MM.1S (cell line): ENCODE measurements around the gene KRT35.

ENCODE experiments used
- DNase-seq: peaks from one replicate; pipeline ENCODE4 v3.0.0-alpha.2; 2015
- H2AFZ ChIP-seq: fragments of 300-600 bp; sonication (generic); 2 replicates; pipeline ENCODE4 v1.6.0; 2016; ENCODE audit warnings: antibody characterized with exemption, low read length
- H3F3A ChIP-seq: fragments of 300-600 bp; sonication (generic); 2 replicates; pipeline ENCODE4 v1.6.1; 2016; ENCODE audit warnings: mild to moderate bottlenecking, antibody characterized with exemption, low read length, moderate library complexity, mixed read lengths; ENCODE audit not compliant: insufficient read depth
- H3K27ac ChIP-seq: fragments of 300-600 bp; sonication (generic); 2 replicates; pipeline ENCODE4 v1.5.1; 2016; ENCODE audit warnings: mild to moderate bottlenecking, low read length
- H3K27me3 ChIP-seq: fragments of 300-600 bp; sonication (generic); replicated peaks from 2 replicates; pipeline ENCODE4 v1.6.0; 2016; ENCODE audit warnings: low read length; ENCODE audit not compliant: insufficient read depth
- H3K36me3 ChIP-seq: fragments of 300-600 bp; sonication (generic); replicated peaks from 2 replicates; pipeline ENCODE4 v1.6.1; 2016; ENCODE audit warnings: mild to moderate bottlenecking, low read length, mixed read lengths; ENCODE audit not compliant: insufficient read depth
- H3K4me1 ChIP-seq: fragments of 300-600 bp; sonication (generic); 2 replicates; pipeline ENCODE4 v1.6.1; 2016; ENCODE audit warnings: low read length, mixed read lengths
- H3K4me2 ChIP-seq: fragments of 300-600 bp; sonication (generic); 2 replicates; pipeline ENCODE4 v1.6.0; 2016; ENCODE audit warnings: low read depth, low read length
- H3K4me3 ChIP-seq: fragments of 300-600 bp; sonication (generic); 2 replicates; pipeline ENCODE4 v1.5.1; 2016; ENCODE audit warnings: low read length, mixed read lengths
- H3K79me2 ChIP-seq: fragments of 300-600 bp; sonication (generic); 2 replicates; pipeline ENCODE4 v1.6.1; 2016; ENCODE audit warnings: mixed run types, low read length, mixed read lengths
- H3K9ac ChIP-seq: fragments of 300-600 bp; sonication (generic); 2 replicates; pipeline ENCODE4 v1.6.1; 2016; ENCODE audit warnings: low read length, mixed read lengths
- H3K9me2 ChIP-seq: fragments of 300-600 bp; sonication (generic); replicated peaks from 2 replicates; pipeline ENCODE4 v1.6.1; 2016; ENCODE audit warnings: mild to moderate bottlenecking, low read length, mixed read lengths; ENCODE audit not compliant: insufficient read depth
- H3K9me3 ChIP-seq: fragments of 300-600 bp; sonication (generic); replicated peaks from 2 replicates; pipeline ENCODE4 v1.6.1; 2016; ENCODE audit warnings: mild to moderate bottlenecking, low read length, mixed read lengths; ENCODE audit not compliant: insufficient read depth
- H4K20me1 ChIP-seq: fragments of 300-600 bp; sonication (generic); 2 replicates; pipeline ENCODE4 v1.6.1; 2016; ENCODE audit warnings: mild to moderate bottlenecking, low read length, moderate library complexity, mixed read lengths; ENCODE audit not compliant: insufficient read depth
- EZH2 ChIP-seq: fragments of 300-600 bp; sonication (generic); optimal IDR thresholded peaks from 2 replicates; pipeline ENCODE3; 2017; ENCODE audit warnings: low read depth, mild to moderate bottlenecking, antibody characterized with exemption, low read length, mixed read lengths
- EZH2phosphoT487 ChIP-seq: fragments of 300-600 bp; sonication (generic); IDR thresholded peaks from 2 replicates; pipeline ENCODE4 v1.6.1; 2018; ENCODE audit warnings: antibody characterized with exemption, low read length
- TF ChIP-seq, protein P1 (sequence below): fragments of 300-600 bp; sonication (generic); IDR thresholded peaks from 2 replicates; pipeline ENCODE4 v1.5.1; 2016; ENCODE audit warnings: antibody characterized with exemption, low read length, mixed read lengths

KRT35 gene

DNA sequence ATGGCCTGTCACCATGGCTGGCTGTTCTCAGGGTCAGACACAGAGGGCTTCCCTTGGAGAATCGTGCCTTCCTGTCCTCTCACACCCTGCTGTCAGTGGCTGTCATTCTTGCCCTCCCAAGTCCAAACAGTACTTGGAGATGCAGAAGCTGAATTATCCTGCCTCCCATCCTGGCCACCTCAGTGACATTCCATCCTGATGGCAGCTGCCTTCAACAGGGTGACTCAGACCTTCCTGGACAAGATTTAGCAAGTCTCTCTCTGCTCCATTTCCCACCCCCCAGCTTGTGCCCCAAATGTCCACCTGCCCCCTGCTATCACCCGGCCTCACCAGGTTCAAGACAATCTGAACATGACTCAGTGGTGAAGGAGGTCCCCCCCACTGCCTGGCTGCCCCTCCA is 13.6 kb upstream of the KRT35 start:
- no peak overlapping the region for H3K4me2 ChIP-seq

GRCh38 chr17:41492771-41493170 is 11.8 kb upstream of the KRT35 start:
- TF ChIP-seq EZH2 (no peak), EZH2phosphoT487 (no peak)
- TF ChIP-seq, protein P1, sequence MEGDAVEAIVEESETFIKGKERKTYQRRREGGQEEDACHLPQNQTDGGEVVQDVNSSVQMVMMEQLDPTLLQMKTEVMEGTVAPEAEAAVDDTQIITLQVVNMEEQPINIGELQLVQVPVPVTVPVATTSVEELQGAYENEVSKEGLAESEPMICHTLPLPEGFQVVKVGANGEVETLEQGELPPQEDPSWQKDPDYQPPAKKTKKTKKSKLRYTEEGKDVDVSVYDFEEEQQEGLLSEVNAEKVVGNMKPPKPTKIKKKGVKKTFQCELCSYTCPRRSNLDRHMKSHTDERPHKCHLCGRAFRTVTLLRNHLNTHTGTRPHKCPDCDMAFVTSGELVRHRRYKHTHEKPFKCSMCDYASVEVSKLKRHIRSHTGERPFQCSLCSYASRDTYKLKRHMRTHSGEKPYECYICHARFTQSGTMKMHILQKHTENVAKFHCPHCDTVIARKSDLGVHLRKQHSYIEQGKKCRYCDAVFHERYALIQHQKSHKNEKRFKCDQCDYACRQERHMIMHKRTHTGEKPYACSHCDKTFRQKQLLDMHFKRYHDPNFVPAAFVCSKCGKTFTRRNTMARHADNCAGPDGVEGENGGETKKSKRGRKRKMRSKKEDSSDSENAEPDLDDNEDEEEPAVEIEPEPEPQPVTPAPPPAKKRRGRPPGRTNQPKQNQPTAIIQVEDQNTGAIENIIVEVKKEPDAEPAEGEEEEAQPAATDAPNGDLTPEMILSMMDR: no peak
- DNase-seq: no peak

More for the DNA sequence above, 13.6 kb upstream of the KRT35 start:
- no peaks in the 10 kb centered on the region for H4K20me1 ChIP-seq
- no peaks in the 10 kb centered on the region for H3F3A ChIP-seq
- no peak for DNase-seq
- no peak overlapping the region for H2AFZ ChIP-seq
- no peaks in the 10 kb centered on the region for H3K9me2 ChIP-seq
- H3K9me3 ChIP-seq: no peaks in the 10 kb centered on the region
- H3K36me3 ChIP-seq: no peaks in the 10 kb centered on the region
- no peaks in the 10 kb centered on the region for H3K27me3 ChIP-seq
- H3K79me2 ChIP-seq: no peaks in the 10 kb centered on the region
- H3K4me3 ChIP-seq: no peak overlapping the region
- TF ChIP-seq, protein P1: no peak
- TF ChIP-seq EZH2phosphoT487 (no peak), EZH2 (no peak)
- no peaks in the 10 kb centered on the region for H3K4me1 ChIP-seq
- H3K27ac ChIP-seq: no peak overlapping the region
- no peak overlapping the region for H3K9ac ChIP-seq

DNA sequence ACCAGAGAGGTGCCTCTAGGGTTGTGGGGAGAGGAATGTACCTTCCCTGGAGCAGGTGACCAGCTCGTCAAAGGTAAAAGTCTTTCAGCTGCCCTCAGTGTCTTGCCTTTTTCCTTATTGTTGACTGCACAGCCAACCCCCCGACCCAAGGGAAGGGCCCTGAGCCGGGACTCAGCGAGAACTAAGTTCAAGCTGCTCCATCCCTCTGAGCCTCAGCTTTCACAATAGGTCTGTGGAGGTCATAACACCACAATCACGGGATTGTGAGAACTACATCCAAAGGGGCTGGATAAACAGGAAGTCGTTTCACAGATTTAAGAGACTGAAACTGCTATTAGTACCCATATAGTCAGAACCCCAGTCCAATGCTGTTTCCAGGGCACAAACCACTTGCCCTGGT is 11.4 kb upstream of the KRT35 start:
- no peak overlapping the region for H3K4me3 ChIP-seq
- no peaks in the 10 kb centered on the region for H4K20me1 ChIP-seq
- TF ChIP-seq, protein P1: no peak
- TF ChIP-seq EZH2: no peak
- no peak for TF ChIP-seq EZH2phosphoT487
- no peaks in the 10 kb centered on the region for H3K9me2 ChIP-seq
- H3K27me3 ChIP-seq: no peaks in the 10 kb centered on the region
- DNase-seq: no peak
- H3K27ac ChIP-seq: no peak overlapping the region
- no peak overlapping the region for H3K4me2 ChIP-seq
- H3K36me3 ChIP-seq: no peaks in the 10 kb centered on the region
- H2AFZ ChIP-seq: no peak overlapping the region
- no peaks in the 10 kb centered on the region for H3F3A ChIP-seq
- no peaks in the 10 kb centered on the region for H3K79me2 ChIP-seq
- no peaks in the 10 kb centered on the region for H3K4me1 ChIP-seq
- H3K9me3 ChIP-seq: no peaks in the 10 kb centered on the region
- no peak overlapping the region for H3K9ac ChIP-seq

More at GRCh38 chr17:41492771-41493170, 11.8 kb upstream of the KRT35 start:
- H3K9ac ChIP-seq: no peak overlapping the region
- no peaks in the 10 kb centered on the region for H3K4me1 ChIP-seq
- no peaks in the 10 kb centered on the region for H3K79me2 ChIP-seq
- H3F3A ChIP-seq: no peaks in the 10 kb centered on the region
- no peaks in the 10 kb centered on the region for H4K20me1 ChIP-seq
- no peak overlapping the region for H3K4me2 ChIP-seq
- H3K9me3 ChIP-seq: no peaks in the 10 kb centered on the region
- no peak overlapping the region for H3K27ac ChIP-seq
- no peak overlapping the region for H3K4me3 ChIP-seq
- H3K36me3 ChIP-seq: no peaks in the 10 kb centered on the region
- H3K9me2 ChIP-seq: no peaks in the 10 kb centered on the region
- H3K27me3 ChIP-seq: no peaks in the 10 kb centered on the region
- no peak overlapping the region for H2AFZ ChIP-seq
